ENCODE results near the gene MAP3K21.

DNA sequence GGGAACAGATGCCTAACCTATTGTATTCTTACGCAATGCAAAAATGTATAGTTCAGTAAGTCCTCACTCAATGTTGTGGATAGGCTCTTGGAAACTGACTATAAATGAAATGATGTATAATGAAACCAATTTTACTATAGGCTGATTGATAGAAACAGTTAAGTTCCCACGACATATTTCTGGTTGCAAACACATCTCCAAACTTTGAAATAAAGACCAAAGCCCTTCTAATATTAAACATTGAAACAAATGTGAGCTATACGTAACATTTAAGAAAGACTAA, 29.1 kb downstream of the MAP3K21 start:
- TF ChIP-seq, protein P1, sequence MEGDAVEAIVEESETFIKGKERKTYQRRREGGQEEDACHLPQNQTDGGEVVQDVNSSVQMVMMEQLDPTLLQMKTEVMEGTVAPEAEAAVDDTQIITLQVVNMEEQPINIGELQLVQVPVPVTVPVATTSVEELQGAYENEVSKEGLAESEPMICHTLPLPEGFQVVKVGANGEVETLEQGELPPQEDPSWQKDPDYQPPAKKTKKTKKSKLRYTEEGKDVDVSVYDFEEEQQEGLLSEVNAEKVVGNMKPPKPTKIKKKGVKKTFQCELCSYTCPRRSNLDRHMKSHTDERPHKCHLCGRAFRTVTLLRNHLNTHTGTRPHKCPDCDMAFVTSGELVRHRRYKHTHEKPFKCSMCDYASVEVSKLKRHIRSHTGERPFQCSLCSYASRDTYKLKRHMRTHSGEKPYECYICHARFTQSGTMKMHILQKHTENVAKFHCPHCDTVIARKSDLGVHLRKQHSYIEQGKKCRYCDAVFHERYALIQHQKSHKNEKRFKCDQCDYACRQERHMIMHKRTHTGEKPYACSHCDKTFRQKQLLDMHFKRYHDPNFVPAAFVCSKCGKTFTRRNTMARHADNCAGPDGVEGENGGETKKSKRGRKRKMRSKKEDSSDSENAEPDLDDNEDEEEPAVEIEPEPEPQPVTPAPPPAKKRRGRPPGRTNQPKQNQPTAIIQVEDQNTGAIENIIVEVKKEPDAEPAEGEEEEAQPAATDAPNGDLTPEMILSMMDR (IDR thresholded peaks at IDR 0.05) = no peak
- no peak for TF ChIP-seq POLR2AphosphoS5 (IDR thresholded peaks at IDR 0.05)
